ENCODE measurements around the gene TCAP.

- TF ChIP-seq POLR2A (IDR thresholded peaks at IDR 0.05; ENCODE audit: extremely low read depth, insufficient read length) (no peak), CTCF (IDR thresholded peaks at IDR 0.05; ENCODE audit: low read depth, low read length) (no peak)
Measured at GRCh38 chr17:39618246-39618913, 46.8 kb upstream of the TCAP start.

All from NB4 (cell line).